HepG2 (cell line): ENCODE measurements around the gene CAPN13. TPM values are rescaled to one million over a fixed set of nuclear protein-coding genes. Genes with fewer than 3 reads are reported as not detected.

Experiments used
- ATAC-seq: fragments of 200-7000 bp; cut with Tn5 transposase; 3 replicates; pipeline ENCODE4 v1.9.1; 2020; ENCODE audit warnings: mild to moderate bottlenecking, moderate library complexity
- BruUV-seq: library from RNA; stranded (reverse); fragments of 400-500 nt; replicated peaks from 2 replicates; lab custom pipeline; 2021; lab: Mats Ljungman, UMichigan
- CTCF ChIA-PET: fragments of 300-600 bp; formaldehyde crosslinking; extraction: SDS; loops from one replicate; lab custom pipeline; 2021; ENCODE audit warnings: low total read pairs, inconsistent platforms, low intra/inter-chr PET ratio; lab: Yijun Ruan, JAX
- POLR2A ChIA-PET: fragments of 350-600 bp; sonication (Branson Sonifier 250); formaldehyde crosslinking; loops from one replicate; lab custom pipeline; 2020; ENCODE audit warnings: antibody characterized with exemption, inconsistent platforms; lab: Yijun Ruan, JAX
- DNase-seq: peaks from one replicate; pipeline ENCODE4 v3.0.0-alpha.2; 2015; ENCODE audit warnings: low spot score
- FAIRE-seq: peaks from 3 replicates; lab custom pipeline; 2011; peaks lifted over from hg19 to GRCh38; lab: Jason Lieb, UNC
- H2AFZ ChIP-seq: one replicate; pipeline ENCODE4 v1.6.1; 2011; ENCODE audit warnings: low read length, inconsistent platforms
- H3K27ac ChIP-seq: fragments of 300-600 bp; 3 replicates; pipeline ENCODE4 v1.8.0; 2011; ENCODE audit warnings: mixed run types, mild to moderate bottlenecking, mixed read lengths, low read length, inconsistent platforms; ENCODE audit not compliant: insufficient read depth; ENCODE audit errors: extremely low read length
- H3K27me3 ChIP-seq, 2 experiments: fragments of 200-600 bp in 1 of 2; 2 replicates in 1 of 2; 3 replicates in 1 of 2; pipeline versions ENCODE4 v1.6.0 to v1.8.0; 2011; ENCODE audit warnings: low read length in 2 of 2, mild to moderate bottlenecking in 2 of 2, moderate library complexity in 2 of 2, inconsistent platforms in 1 of 2; ENCODE audit not compliant: insufficient read depth in 2 of 2, control insufficient read depth in 1 of 2
- H3K36me3 ChIP-seq, 2 experiments: fragments of 200-600 bp in 1 of 2; replicated peaks in 1 of 2; 2 replicates in 1 of 2; 3 replicates in 1 of 2; pipeline versions ENCODE4 v1.5.1 to v1.8.0; 2011; ENCODE audit warnings: low read length in 2 of 2, inconsistent platforms in 1 of 2; ENCODE audit not compliant: insufficient read depth in 2 of 2, control insufficient read depth in 1 of 2
- H3K4me1 ChIP-seq: 2 replicates; pipeline ENCODE4 v1.5.1; 2012; ENCODE audit warnings: low read length, inconsistent platforms; ENCODE audit not compliant: insufficient read depth
- H3K4me2 ChIP-seq: 2 replicates; pipeline ENCODE4 v1.6.0; 2011; ENCODE audit warnings: low read depth, low read length, inconsistent platforms
- H3K4me3 ChIP-seq, 3 experiments: fragments of 200-600 bp in 1 of 3; sonication (generic), shearing (Covaris generic) in 1 of 3; replicated peaks in 1 of 3; 2 replicates each; pipeline ENCODE4 v1.5.1; 2011 to 2016; ENCODE audit warnings: low read length in 3 of 3, inconsistent platforms in 2 of 3, low read depth in 2 of 3, mild to moderate bottlenecking in 2 of 3, control low read depth in 1 of 3, mixed read lengths in 1 of 3; ENCODE audit not compliant: insufficient read depth in 1 of 3
- H3K79me2 ChIP-seq: one replicate; pipeline ENCODE4 v1.6.1; 2011; ENCODE audit warnings: low read length, inconsistent platforms; ENCODE audit not compliant: insufficient read depth
- H3K9ac ChIP-seq: 2 replicates; pipeline ENCODE4 v1.6.0; 2011; ENCODE audit warnings: mild to moderate bottlenecking, low read depth, low read length, inconsistent platforms; ENCODE audit not compliant: insufficient read depth
- H3K9me3 ChIP-seq: 2 replicates; pipeline ENCODE4 v1.5.1; 2012; ENCODE audit warnings: mild to moderate bottlenecking, low read length
- H4K20me1 ChIP-seq: 2 replicates; pipeline ENCODE4 v1.6.0; 2011; ENCODE audit warnings: inconsistent platforms, mild to moderate bottlenecking, low read length, moderate library complexity; ENCODE audit not compliant: insufficient read depth
- CAMTA2 ChIP-seq: sonication (generic); formaldehyde crosslinking; IDR thresholded peaks from 2 replicates; pipeline ENCODE4 v1.4.0; 2020; ENCODE audit warnings: mild to moderate bottlenecking, missing genetic modification reagents, borderline replicate concordance
- HNRNPH1 ChIP-seq: fragments of 200-400 bp; formaldehyde crosslinking; optimal IDR thresholded peaks from 2 replicates; pipeline ENCODE3; 2017; ENCODE audit warnings: mild to moderate bottlenecking, low read depth, low read length
- JUN ChIP-seq: sonication (generic); formaldehyde crosslinking; IDR thresholded peaks from 2 replicates; pipeline ENCODE4 v1.4.0; 2020; ENCODE audit warnings: mild to moderate bottlenecking, missing genetic modification reagents
- SCMH1 ChIP-seq: sonication (generic); formaldehyde crosslinking; IDR thresholded peaks from 2 replicates; pipeline ENCODE4 v1.9.0; 2021; ENCODE audit warnings: missing genetic modification reagents, mild to moderate bottlenecking, borderline replicate concordance
- ZNF10 ChIP-seq: sonication (generic); formaldehyde crosslinking; IDR thresholded peaks from 2 replicates; pipeline ENCODE4 v1.4.0; 2020; ENCODE audit warnings: mild to moderate bottlenecking, low read depth, missing genetic modification reagents, borderline replicate concordance
- ZNF235 ChIP-seq: sonication (generic); formaldehyde crosslinking; IDR thresholded peaks from 2 replicates; pipeline ENCODE4 v1.8.1; 2023; ENCODE audit warnings: mild to moderate bottlenecking, missing genetic modification reagents, borderline replicate concordance
- ZNF251 ChIP-seq: sonication (generic); formaldehyde crosslinking; IDR thresholded peaks from 2 replicates; pipeline ENCODE4 v1.9.0; 2021; ENCODE audit warnings: mild to moderate bottlenecking, missing genetic modification reagents
- ZNF547 ChIP-seq: sonication (generic); formaldehyde crosslinking; IDR thresholded peaks from 2 replicates; pipeline ENCODE4 v1.5.1; 2020; ENCODE audit warnings: mild to moderate bottlenecking, missing genetic modification reagents
- ZNF644 ChIP-seq: IDR thresholded peaks from 2 replicates; pipeline ENCODE4 v1.6.1; 2016; ENCODE audit warnings: low read depth
- WGBS: methylation state at CpG from one replicate; pipeline ENCODE4 v1.1.6; 2017; ENCODE audit warnings: low lambda C conversion rate; 5-methylcytosine and 5-hydroxymethylcytosine counted together
- in situ Hi-C: cut with HindIII; loops from 2 replicates; pipeline ENCODE4 v1.10.0; 2017; ENCODE audit warnings: low pct_unique_long_range_greater_than_20kb; ENCODE audit not compliant: extremely low pct_ligation_motif_present
- intact Hi-C: fragments of 100-400 bp; cut with micrococcal nuclease; formaldehyde crosslinking; loops from one replicate; pipeline ENCODE4 v1.10.0; 2022; ENCODE audit not compliant: unreplicated experiment
- polyA plus RNA-seq, 8 experiments: library from polyadenylated mRNA; depleted of rRNA in 3 of 8; stranded (reverse) in 7 of 8; unstranded in 1 of 8; fragments of >200 nt; fragmentation: Illumina TruSeq in 4 of 8; extraction: Trizol in 4 of 8; gene quantifications; 2 replicates each; pipeline versions ENCODE4 v1.2.1 to v1.2.3, GENCODE V29; 2011 to 2016; ENCODE audit warnings: low read depth in 4 of 8, missing spikeins in 1 of 8, mixed read lengths in 1 of 8; ENCODE audit not compliant: insufficient read depth in 1 of 8
- total RNA-seq, 5 experiments: library from RNA; depleted of rRNA; stranded (reverse); fragments of >200 nt; fragmentation: Illumina TruSeq; extraction: Trizol; gene quantifications; 2 replicates each; pipeline ENCODE4 v1.2.3, GENCODE V29; 2016; ENCODE audit warnings: low read depth in 1 of 5
- TF ChIP-seq, protein P1 (sequence below): sonication (generic); formaldehyde crosslinking; IDR thresholded peaks from 2 replicates; pipeline ENCODE4 v1.8.1; 2022; ENCODE audit warnings: low read depth, mild to moderate bottlenecking, missing genetic modification reagents
- TF ChIP-seq, protein P2 (sequence below): sonication (generic); formaldehyde crosslinking; IDR thresholded peaks from 2 replicates; pipeline ENCODE4 v1.5.1; 2020; ENCODE audit warnings: missing genetic modification reagents, mild to moderate bottlenecking, borderline replicate concordance
- TF ChIP-seq, protein P3 (sequence below): sonication (generic); formaldehyde crosslinking; IDR thresholded peaks from 2 replicates; pipeline ENCODE4 v1.9.0; 2021; ENCODE audit warnings: missing genetic modification reagents, borderline replicate concordance
- TF ChIP-seq, protein P4 (sequence below): IDR thresholded peaks from 2 replicates; pipeline ENCODE4 v1.6.1; 2016; ENCODE audit warnings: low read depth, control low read depth

CAPN13 gene
- total and polyA plus RNA-seq, 2 of the 13 experiments (the other 11 are each of a cell fraction or from before 2014, with no cell fraction given): not detected

DNA sequence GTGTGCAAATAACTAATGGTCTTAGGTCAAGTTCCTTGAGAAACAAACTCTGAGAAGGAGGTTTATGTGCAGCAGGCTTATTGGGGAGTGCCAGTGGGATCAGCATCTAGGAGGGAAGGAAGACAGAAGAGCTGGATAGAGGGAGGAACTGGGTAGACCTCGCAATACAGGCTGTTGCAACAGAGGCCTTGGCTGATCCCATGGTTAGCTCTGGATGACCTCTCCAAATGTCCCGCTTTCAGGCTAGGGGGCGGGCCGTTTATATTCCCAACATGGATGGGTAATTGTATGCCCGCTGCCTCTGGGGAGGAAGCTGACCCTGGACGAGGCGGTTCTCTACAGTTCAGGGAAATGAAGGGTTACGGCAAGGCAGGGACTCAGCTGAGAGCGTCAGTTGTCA lies 14.7 kb upstream of the CAPN13 start (continued):
- TF ChIP-seq, protein P1, sequence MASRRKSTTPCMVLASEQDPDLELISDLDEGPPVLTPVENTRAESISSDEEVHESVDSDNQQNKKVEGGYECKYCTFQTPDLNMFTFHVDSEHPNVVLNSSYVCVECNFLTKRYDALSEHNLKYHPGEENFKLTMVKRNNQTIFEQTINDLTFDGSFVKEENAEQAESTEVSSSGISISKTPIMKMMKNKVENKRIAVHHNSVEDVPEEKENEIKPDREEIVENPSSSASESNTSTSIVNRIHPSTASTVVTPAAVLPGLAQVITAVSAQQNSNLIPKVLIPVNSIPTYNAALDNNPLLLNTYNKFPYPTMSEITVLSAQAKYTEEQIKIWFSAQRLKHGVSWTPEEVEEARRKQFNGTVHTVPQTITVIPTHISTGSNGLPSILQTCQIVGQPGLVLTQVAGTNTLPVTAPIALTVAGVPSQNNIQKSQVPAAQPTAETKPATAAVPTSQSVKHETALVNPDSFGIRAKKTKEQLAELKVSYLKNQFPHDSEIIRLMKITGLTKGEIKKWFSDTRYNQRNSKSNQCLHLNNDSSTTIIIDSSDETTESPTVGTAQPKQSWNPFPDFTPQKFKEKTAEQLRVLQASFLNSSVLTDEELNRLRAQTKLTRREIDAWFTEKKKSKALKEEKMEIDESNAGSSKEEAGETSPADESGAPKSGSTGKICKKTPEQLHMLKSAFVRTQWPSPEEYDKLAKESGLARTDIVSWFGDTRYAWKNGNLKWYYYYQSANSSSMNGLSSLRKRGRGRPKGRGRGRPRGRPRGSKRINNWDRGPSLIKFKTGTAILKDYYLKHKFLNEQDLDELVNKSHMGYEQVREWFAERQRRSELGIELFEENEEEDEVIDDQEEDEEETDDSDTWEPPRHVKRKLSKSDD: no peak

DNA sequence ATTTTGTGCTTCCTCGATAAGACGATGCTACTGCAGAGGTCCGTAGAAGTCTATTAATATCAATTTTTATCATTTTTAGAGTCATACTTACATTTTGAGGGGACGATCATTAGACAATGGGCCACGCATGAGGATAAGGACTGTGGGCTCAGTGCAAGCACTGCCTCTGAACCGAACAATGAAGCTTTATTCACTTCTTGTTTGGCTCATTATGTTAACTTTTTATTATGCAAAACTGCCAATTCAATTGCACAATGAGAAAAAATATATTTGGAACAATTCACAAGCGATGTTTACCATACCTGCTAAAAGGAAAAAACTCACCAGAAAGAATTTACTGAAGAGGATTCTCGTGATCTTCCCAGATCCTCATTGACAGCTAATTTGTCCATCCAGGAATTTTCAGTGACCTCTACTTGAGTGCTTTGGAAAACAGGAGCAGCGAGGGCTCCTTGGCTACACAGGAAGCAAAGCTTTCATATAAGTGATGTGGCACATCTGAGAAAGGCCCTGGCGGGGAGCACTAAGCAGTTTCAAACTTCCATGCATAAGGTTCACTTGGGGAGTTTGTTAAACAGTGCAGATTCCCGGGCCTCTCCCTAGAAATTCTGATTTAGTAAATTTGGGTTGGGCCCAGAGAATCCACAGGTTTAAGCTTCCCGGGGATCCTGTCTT lies 13.3 kb upstream of the CAPN13 start:
- Histone ChIP-seq H3K27ac (no peak overlapping the region), H2AFZ (no peak overlapping the region), H3K4me2 (no peak overlapping the region), H4K20me1 (no peaks in the 10 kb centered on the region), H3K36me3 (no peaks in the 10 kb centered on the region), H3K4me1 (no peaks in the 10 kb centered on the region), H3K4me3 (no peak overlapping the region), H3K27me3 (peaks cover 1 to 19% of the 10 kb centered on the region in 2 experiments; a peak in 3 of 5 replicates), H3K9me3 (peaks cover under 1% of the 10 kb centered on the region; the same call in 1 of the 2 replicates), H3K79me2 (no peaks in the 10 kb centered on the region), H3K9ac (no peak overlapping the region)
- DNase-seq (no peak), FAIRE-seq (no peak), ATAC-seq (no peak)
- ChIA-PET CTCF (no interaction called here), POLR2A (no interaction called here)
- BruUV-seq: no TSS peak
- intact Hi-C loops (no loop called here), in situ Hi-C loops (no loop called here)
- 12% methylated on average over 11 of the region's 12 CpGs for WGBS
- TF ChIP-seq ZNF547 (no peak), ZNF235 (no peak), ZNF251 (CRISPR knock-in tag) (no peak), ZNF644 (CRISPR knock-in tag) (no peak), SCMH1 (CRISPR knock-in tag) (no peak), CAMTA2 (CRISPR knock-in tag) (no peak), HNRNPH1 (no peak), JUN (CRISPR knock-in tag) (no peak), ZNF10 (no peak)
- TF ChIP-seq, protein P2, sequence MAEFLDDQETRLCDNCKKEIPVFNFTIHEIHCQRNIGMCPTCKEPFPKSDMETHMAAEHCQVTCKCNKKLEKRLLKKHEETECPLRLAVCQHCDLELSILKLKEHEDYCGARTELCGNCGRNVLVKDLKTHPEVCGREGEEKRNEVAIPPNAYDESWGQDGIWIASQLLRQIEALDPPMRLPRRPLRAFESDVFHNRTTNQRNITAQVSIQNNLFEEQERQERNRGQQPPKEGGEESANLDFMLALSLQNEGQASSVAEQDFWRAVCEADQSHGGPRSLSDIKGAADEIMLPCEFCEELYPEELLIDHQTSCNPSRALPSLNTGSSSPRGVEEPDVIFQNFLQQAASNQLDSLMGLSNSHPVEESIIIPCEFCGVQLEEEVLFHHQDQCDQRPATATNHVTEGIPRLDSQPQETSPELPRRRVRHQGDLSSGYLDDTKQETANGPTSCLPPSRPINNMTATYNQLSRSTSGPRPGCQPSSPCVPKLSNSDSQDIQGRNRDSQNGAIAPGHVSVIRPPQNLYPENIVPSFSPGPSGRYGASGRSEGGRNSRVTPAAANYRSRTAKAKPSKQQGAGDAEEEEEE (CRISPR knock-in tag): no peak
- TF ChIP-seq, protein P3, sequence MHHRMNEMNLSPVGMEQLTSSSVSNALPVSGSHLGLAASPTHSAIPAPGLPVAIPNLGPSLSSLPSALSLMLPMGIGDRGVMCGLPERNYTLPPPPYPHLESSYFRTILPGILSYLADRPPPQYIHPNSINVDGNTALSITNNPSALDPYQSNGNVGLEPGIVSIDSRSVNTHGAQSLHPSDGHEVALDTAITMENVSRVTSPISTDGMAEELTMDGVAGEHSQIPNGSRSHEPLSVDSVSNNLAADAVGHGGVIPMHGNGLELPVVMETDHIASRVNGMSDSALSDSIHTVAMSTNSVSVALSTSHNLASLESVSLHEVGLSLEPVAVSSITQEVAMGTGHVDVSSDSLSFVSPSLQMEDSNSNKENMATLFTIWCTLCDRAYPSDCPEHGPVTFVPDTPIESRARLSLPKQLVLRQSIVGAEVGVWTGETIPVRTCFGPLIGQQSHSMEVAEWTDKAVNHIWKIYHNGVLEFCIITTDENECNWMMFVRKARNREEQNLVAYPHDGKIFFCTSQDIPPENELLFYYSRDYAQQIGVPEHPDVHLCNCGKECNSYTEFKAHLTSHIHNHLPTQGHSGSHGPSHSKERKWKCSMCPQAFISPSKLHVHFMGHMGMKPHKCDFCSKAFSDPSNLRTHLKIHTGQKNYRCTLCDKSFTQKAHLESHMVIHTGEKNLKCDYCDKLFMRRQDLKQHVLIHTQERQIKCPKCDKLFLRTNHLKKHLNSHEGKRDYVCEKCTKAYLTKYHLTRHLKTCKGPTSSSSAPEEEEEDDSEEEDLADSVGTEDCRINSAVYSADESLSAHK: no peak
- TF ChIP-seq, protein P4, sequence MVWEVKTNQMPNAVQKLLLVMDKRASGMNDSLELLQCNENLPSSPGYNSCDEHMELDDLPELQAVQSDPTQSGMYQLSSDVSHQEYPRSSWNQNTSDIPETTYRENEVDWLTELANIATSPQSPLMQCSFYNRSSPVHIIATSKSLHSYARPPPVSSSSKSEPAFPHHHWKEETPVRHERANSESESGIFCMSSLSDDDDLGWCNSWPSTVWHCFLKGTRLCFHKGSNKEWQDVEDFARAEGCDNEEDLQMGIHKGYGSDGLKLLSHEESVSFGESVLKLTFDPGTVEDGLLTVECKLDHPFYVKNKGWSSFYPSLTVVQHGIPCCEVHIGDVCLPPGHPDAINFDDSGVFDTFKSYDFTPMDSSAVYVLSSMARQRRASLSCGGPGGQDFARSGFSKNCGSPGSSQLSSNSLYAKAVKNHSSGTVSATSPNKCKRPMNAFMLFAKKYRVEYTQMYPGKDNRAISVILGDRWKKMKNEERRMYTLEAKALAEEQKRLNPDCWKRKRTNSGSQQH (CRISPR knock-in tag): no peak
